CD4-positive, alpha-beta T cell treated with Interleukin-6 at 100 ng/mL for 8 hours (primary cell): ENCODE data around the gene SPRY2.
"Not testable (repeated sequence)": the region's sequence is repeated elsewhere in the genome, so short reads cannot be mapped to it uniquely, and the experiment has no call there.

ENCODE experiments used
- DNase-seq: peaks from one replicate; pipeline ENCODE4 v3.0.0-alpha.2; 2020; ENCODE audit warnings: mixed read lengths, low spot score

The SPRY2 gene, protein sequence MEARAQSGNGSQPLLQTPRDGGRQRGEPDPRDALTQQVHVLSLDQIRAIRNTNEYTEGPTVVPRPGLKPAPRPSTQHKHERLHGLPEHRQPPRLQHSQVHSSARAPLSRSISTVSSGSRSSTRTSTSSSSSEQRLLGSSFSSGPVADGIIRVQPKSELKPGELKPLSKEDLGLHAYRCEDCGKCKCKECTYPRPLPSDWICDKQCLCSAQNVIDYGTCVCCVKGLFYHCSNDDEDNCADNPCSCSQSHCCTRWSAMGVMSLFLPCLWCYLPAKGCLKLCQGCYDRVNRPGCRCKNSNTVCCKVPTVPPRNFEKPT

DNA sequence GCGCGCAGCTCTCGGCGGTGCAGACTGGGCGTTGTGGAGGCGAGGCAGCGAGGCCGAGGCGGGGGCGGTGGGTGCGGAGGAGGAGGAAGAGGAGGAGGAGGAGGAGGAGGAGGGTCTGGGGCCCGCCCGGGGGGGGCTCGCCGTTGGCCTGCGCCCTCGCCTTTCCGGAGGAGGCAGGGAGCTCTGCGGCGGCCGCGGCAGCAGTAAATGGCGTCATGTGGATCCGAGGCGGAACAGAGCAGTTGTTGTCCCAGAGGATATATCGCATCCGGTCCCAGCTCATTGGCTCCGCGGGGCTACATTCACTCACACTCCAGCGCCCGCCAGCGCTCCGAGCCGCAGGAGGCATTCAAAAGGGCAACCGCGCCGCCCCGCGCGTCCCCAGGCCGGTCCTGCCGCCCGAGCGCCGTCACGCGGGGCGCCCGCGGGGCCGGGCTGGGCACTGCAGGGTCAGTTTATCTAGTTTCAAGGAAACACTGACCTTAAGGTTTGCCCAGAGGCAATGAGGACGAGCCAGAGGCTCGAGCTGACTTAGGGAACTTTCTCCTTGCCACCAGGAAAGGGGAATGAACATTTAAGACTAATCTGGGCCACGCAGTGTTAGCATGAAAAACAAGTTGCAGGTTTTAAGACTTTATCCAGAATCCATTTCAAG, at the start of gene SPRY2:
TSS of gene SPRY2 (minus strand) at position 26 of the 655 bp plus-strand sequence. CDS start 3,421 bp downstream, outside the sequence.
- DNase-seq: no peak

DNA sequence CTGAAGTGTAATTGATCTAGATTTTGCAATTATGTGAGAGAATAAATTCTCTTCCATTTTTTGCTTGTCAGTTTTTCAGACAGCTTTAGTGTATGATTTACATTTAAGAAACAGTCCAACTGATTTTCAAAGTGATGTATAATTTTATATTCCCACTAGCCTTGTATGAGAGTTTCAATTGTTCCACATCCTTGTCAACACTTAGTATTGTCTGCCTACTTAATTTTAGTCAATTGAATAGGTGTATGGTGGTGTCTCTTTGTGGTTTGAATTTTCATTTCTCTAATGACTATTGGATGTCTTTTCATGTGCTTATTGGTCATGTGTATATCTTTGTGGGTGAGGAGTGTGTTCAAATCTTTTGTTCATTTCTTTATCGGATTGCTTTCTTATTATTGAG, 49.4 kb upstream of the SPRY2 start:
- no peak for DNase-seq

DNA sequence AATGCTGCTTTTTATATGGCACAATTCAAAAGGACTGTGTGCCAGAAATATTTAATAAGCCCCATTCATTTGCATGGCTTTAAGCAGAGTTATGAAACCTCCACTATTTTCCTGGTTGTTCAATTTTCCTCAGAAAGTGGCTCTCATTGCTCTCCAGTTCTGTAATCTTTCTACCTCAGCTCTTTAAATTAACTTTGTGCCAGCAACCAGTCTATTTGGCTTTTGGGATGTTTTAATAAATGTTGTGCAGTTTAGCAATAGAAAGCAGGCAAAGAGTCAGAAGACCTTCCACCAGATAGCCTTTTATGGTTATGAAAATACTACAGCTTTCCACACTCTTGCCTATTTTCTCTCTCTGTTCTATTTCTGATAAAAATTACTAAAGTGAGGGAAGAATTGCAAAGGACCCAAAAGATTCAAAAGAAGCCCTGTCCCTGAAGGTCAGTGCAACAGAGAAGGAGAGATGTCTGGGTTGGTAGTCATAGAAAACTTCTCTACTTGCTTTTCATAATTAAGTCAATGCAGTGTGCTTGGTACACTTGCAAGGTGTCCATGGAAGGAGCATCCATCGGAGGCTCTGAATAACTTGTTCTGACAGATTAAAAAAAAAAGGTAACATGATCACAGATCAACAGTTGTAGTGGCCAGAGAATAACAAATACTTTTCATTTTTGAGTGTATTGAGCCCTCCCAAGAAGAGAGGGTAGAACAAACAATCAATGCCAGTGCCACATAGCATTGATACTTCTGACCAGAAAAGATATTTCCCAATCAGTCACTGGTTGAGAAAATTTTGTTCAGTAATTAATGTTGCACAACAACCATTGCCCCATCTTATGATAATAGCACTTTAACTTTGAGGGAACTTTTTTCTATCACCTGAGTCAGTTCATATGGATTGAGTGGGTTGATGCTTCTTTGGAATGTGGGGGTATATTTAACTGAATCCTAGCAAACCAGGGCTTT, 48.4 kb upstream of the SPRY2 start:
- no peak for DNase-seq

DNA sequence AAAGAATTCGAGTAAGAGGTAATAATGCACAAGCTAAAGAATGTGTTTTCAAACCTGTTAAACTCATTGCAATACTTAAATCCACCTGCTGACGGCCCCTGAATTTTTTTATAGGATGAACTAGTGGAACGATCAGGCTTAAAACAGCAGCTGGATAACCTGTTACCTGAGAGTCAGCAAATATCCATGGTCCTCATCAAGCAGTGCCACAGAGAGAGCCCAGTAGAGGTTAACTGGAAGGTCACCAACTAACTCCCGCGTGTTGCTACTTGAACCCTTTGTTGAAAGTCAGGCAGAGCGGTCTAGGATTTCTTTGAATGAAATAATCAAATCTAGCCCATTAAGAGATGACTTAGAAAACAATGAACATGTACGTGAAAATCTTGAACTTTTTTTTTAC, 47.6 kb upstream of the SPRY2 start:
- DNase-seq: no peak

DNA sequence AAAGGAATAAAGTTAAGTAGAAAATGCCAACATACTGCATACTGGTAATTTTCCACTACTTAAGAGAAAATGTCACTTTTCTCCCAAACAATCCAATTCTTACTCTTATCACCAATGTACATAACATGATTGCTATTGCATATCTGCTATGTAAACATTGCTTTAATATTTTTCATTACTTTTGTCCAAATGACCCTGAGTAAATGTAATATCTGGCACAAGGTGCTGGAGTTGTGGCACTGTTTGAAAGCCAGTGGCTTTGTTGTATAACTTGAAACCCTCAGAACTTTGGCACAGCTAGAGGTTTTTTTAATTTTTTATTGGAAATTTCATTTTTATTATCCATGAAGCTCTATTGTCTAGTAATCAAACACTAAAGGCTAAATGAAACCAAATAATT, 45.7 kb upstream of the SPRY2 start:
- DNase-seq: no peak

DNA sequence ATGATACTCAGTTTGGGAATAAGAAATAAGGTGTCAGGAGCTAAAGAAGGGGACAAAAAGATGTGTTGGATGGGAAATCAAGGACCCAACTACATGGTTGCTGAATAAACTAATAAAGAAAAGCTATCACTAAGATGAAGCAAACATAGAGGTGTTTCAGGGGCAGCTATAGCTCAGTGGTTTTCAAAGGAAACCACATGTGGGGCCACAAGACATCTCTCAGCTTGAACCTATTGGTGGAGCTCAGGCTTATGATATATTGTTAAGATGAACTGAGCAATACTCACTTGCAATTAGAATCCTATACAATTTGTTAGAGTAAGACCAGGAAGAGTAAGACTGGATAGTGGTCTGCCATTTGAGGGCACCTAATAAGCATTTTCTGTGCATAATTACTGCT, 45.1 kb upstream of the SPRY2 start:
- no peak for DNase-seq

DNA sequence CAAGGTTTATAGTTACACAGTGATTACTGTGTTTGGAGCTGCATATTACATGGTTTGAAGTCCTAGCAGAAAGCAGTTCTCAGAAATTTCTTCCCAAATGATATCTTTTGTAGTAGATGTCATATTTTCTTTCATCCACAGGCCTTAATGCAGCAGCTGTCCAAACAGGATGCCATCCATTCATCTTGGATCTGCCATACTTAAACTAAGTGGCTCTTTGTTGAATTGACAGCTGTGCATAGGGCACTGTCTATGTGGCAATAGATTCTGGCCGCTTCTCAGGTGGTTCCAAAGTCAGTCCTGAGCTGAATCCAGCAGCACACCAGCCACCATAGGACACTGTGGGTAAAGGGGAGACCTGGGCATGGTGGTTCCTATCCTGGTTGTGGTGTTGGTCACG, 41.6 kb upstream of the SPRY2 start:
- no peak for DNase-seq

DNA sequence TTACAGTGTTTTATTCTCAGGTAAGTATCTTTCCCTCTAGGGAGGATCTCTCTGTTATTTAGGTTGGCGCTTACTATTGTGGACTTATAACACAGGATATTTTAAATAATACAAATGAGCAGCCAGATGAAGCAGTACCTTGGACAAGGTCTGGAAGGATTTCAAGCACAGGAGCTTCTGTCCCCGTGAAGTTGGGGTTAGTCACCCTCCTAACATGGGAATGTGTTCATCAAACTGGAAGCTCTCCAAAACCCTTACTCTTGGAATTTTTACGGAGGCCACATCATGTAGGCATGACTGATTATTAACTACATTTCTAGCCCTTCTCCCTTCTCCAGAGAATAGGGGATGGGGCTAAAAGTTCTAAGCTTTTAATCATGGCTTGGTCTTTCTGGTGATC, 38.3 kb upstream of the SPRY2 start:
- DNase-seq: no peak

DNA sequence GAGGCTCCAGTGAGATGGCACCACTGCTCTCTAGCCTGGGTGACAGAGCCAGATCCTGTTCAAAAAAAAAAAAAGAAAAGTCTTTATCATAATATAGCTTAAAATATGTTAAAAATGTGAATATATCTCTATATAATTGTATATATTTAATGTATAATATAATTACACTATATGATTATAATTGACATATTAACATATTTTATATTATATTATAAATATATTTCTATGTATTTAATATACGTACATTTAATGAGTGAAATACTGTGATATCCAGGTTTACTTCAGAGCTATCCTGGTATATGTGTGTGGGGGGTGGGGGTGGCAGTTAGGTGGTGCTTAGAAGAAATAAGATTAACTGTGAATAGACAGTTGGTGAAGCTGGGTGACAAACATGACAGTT, 35.6 kb upstream of the SPRY2 start:
- no peak for DNase-seq

DNA sequence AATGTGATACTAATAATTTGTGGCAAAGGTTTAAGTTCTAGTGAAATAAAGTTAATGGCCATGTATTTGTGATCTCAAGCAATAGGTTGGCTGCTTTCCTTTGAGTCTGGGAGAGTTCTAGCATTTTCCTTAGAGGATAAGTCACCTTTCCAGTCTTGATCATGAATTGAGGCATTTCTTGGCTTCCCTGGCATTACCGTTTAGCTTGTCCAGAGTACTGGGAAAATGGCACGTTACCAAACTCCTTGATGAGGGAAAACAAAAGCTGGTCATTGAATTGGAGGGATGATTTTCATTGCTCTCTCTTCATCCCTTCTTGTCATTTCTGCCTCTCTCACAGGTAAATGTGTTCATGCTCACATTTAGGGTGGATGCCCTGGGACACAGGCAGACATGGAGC, 34.0 kb upstream of the SPRY2 start:
- DNase-seq: no peak

DNA sequence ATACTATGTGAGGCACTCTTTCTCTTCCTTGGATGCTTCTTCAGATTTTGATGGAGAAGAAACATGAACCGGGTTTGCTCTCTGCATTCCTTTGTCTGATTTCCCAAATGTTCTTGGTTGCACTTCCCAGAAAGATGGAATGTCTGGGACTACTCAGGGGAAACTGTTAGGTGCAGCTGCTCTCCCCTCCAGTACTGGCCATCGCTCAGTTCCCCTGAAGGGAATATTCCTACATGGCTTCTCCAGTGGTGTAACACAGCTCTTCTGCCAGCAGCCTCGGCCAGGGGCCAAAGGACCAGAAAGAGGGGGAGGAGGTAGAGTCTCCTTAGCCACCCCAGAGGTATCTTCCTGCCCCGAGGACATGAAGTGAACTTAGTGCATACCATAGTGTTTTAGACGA, 33.5 kb upstream of the SPRY2 start:
- DNase-seq: no peak

DNA sequence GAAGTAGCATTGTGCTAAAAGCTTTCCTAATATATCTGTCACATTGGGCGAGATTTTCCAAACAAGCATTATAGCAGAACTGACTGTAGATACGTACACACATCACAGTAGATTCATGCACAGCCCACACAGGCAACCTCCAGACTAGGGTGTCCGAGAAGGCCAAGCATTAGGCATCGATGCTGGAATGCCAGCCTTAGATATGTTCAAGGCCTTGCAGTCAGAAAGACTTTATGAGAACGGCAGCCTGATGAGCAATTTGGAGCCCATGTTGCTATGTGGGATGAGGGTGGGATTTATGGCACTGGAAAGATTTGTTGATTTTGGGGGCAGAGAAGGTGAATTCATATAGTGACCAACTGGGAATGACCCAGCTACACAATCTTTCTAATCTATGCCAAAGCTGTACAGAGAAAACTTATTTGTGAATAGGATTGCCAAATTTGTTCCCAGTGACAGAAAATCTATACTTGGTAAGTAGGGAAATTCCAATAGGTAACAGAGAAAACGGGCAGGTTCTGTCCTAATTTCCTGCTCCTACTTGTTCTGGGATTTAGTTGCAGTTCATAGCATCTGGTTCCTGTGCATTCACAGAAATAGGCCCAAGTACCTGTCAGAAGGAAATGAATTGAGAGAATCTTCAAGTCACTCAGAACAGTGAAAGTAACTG, 31.0 kb upstream of the SPRY2 start:
- no peak for DNase-seq

DNA sequence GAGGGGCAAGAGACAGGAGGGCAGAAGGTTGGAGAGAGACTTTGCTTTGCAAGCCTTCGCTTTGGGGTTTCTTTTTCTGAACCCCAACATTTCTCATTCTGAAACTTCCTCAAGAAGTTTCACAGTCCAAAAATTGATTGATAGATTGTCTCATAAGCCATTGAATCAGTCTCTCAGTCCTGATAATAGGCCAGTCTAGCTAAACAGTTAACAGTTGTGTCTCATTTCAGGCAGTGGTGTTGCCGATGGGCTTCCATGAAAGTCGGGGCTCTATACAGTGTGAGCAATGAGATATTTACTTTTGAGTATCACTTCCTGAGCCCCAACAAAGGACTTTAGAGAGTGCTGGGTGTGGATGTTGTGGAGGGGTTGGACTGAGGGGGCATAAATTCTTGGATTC, 26.5 kb upstream of the SPRY2 start:
- DNase-seq: no peak

DNA sequence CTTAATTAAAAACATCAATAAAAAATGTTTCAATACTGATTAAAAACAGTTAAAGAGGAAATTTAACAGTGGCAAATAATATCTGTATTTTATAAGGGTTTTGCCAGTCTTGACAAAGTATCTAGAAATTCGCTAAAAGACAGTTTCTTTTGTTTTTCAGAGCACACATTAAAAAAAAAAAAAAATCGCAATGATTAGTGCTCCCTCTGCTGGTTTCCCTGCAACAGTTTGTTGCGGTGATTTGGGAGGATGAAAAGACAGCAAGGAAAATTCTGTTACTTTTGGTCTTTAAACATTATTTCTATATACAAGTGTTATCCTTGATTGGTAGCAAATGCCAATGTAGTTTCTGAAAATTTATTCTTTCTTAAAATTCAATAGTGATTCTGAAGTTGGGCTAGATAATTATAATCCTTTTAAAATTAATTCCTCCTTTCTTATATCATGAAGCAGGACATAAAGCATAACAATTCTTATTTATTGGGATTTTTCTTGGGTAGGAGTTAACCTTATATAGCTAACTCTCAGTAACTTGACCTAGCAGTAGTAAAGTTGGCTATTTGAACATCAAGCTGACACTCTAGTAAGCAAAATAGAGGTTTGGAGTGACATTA, 23.1 kb upstream of the SPRY2 start:
- no peak for DNase-seq

DNA sequence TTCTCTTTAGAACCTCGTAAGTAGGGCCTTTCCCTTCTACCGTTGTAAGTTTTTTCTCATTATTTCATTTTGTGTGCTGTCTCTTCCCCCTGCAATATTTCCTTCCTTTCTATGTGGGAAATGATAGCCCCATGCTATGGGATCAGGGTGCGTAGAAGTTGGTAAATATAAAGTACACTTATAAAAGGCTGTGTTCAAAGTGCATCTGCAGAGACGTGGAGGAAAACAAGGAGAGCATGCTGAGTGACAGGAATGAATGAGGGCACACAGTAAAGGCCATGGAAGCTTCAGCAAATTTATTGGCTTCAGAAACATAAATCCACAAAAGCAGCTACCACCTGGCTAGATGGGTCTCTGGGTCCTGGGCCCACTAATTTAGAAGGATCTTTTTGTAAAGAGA, 21.6 kb upstream of the SPRY2 start:
- no peak for DNase-seq

DNA sequence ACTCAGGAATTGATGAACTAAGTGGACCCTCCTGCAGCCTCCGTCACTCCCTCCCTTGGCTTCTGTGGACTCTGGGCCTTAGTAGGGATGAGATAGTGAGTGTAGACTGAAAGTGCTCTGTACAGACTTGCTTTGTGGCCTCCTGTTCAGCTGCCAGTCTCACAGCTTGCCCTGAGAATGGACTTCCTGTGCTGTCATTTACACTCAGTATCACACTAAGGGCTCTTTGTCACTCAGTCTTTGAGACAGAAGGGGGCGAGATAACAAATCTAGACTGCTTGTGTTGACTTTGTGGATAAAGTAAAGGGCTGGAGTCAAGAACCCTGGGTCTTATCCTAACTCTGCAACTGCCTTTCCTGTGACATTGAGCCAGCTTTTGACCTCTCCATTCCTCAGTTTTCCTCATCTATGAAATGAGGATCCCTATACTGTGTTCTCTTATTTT, 21.0 kb upstream of the SPRY2 start:
- no peak for DNase-seq

DNA sequence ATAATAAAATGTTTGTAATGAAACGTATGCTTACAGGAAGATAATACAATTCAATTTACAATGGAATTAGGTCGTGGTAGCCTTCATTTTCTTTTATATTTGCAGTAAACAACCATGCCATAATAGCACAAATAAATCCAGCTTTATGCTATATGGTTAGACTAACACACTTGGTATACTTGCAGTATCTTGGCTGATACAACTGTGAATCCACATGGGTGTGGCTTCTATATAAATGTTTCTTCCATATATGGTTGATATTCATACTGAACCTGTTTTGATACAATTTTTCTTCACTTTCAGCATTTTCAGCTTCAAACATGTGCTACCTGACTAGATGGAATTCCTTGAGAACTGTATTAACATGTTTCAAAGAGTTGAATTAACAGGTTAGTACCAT, 20.4 kb upstream of the SPRY2 start:
- no peak for DNase-seq

DNA sequence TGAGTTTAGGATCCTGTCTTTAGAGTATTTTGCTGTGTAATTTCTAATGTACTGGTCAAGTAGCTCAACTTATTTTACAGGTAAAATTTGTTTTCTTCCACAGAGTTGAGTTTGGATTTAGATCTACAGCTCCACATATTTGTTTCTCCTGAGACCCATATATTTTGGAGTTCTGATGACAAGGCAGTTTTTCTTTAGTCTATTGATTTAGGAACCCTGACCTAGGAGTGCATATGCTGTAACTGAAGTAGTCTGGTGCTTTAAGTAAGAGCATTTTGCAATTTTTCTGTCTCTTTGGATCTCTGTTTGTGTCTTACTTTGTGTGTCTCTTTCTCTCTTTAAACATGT, 19.5 kb upstream of the SPRY2 start:
- DNase-seq: no peak

DNA sequence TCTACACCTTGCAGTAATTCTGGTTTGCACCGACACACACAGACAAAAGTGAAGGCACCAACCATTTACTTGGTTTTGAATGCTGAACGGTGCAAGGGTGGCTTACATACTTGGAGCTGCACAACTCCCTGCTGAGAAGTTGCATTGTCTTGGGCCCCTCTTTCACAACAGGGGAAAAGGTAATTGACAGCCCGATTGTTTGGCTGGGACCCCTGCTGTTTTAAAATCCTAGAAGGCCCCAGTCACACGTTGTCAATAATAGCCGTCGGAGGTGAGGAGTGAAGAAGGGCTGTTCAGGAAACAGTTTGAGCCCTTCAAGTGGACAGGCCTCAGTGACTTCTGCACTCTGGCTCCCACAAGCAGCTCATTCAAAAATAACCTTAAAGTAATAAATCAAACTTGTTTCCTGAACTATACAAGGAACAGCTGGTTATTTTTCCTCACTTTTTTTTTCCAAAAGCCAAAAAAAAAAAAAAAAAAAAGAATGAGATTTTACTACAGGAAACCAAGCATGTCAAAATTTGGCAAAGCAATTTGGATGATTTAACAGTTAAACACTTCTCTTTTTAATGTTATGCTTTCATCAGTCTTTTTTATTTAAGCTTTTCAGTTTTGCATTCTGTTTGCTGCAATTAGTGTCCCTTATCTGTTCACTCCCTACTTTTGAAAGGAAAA, 19.0 kb upstream of the SPRY2 start:
- DNase-seq: no peak

DNA sequence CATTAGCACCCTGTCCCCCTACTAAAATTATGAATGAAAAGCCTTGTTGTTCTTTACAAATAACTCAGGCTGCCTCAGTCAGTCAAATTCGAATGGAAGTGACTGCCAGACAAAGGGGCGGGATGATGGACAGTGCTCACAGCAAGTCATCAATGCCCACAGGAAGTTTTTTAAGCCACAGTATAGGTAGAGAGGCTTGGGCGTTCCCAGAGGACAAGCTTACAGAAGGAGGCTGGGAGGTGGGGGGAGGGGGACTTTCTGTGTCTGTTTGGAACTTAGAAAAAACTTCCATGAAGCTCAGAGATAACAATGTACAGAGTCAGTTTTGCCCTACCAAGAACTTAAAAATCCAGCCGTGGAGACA, 18.5 kb upstream of the SPRY2 start:
- DNase-seq: no peak

DNA sequence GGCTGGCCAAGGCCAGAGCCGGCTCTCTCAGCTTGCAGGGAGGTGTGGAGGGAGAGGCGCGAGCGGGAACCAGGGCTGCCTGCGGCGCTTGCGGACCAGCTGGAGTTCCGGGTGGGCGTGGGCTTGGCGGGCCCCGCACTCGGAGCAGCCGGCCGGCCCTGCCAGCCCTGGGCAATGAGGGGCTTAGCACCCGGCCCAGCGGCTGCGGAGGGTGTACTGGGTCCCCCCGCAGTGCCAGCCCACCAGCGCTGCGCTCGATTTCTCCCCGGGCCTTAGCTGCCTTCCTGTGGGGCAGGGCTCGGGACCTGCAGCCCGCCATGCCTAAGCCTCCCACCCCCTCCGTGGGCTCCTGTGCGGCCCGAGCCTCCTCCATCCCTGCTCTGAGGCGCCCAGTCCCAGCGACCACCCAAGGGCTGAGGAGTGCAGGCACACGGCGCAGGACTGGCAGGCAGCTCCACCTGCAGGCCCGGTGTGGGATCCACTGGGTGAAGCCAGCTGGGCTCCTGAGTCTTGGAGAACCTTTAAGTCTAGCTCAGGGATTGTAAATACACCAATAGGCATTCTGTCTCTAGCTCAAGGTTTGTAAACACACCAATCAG, 14.7 kb upstream of the SPRY2 start:
- not testable (repeated sequence) for DNase-seq
